IMR-90 (cell line): ENCODE results near the gene TERB1. TPM values are rescaled to one million over a fixed set of nuclear protein-coding genes. Genes with fewer than 3 reads are reported as not detected.

Experiments
- ATAC-seq: fragments of 200-7000 bp; cut with Tn5 transposase; 2 replicates; pipeline ENCODE4 v1.9.1; 2020; ENCODE audit warnings: low read depth, mild to moderate bottlenecking, moderate library complexity
- BruUV-seq: library from RNA; stranded (reverse); fragments of 400-500 nt; replicated peaks from 2 replicates; lab custom pipeline; 2021; lab: Mats Ljungman, UMichigan
- CTCF ChIA-PET: fragments of 300-600 bp; formaldehyde crosslinking; extraction: SDS; loops from one replicate; lab custom pipeline; 2021; ENCODE audit warnings: antibody characterized with exemption; lab: Yijun Ruan, JAX
- POLR2A ChIA-PET: fragments of 300-600 bp; sonication (Branson Sonifier 250); formaldehyde crosslinking; loops from one replicate; lab custom pipeline; 2022; ENCODE audit warnings: antibody characterized with exemption; ENCODE audit not compliant: unreplicated experiment; lab: Charles Lee
- DNase-seq: peaks from one replicate; pipeline ENCODE4 v3.0.0; 2013
- H2AFZ ChIP-seq: replicated peaks from 2 replicates; pipeline ENCODE3; 2013; ENCODE audit warnings: low read length, mild to moderate bottlenecking; ENCODE audit not compliant: poor library complexity
- H2AK5ac ChIP-seq: 2 replicates; pipeline ENCODE4 v1.6.1; 2013; ENCODE audit warnings: low read depth, low read length, inconsistent platforms
- H2AK9ac ChIP-seq: replicated peaks from 2 replicates; pipeline ENCODE3; 2013; ENCODE audit warnings: mild to moderate bottlenecking, low read depth, low read length, moderate library complexity; ENCODE audit not compliant: poor library complexity
- H2BK120ac ChIP-seq: 2 replicates; pipeline ENCODE4 v1.6.1; 2013; ENCODE audit warnings: low read depth, low read length, inconsistent platforms
- H2BK15ac ChIP-seq: 3 replicates; pipeline ENCODE4 v1.6.1; 2013; ENCODE audit warnings: low read depth, low read length, inconsistent platforms
- H2BK20ac ChIP-seq: 2 replicates; pipeline ENCODE4 v1.6.1; 2013; ENCODE audit warnings: low read depth, mild to moderate bottlenecking, inconsistent platforms, low read length, moderate library complexity
- H2BK5ac ChIP-seq: 2 replicates; pipeline ENCODE4 v1.6.1; 2013; ENCODE audit warnings: mild to moderate bottlenecking, low read depth, low read length, inconsistent platforms; ENCODE audit not compliant: poor library complexity, severe bottlenecking
- H3K14ac ChIP-seq: replicated peaks from 2 replicates; pipeline ENCODE4 v1.6.1; 2013; ENCODE audit warnings: low read depth, low read length, inconsistent platforms
- H3K18ac ChIP-seq: 2 replicates; pipeline ENCODE4 v1.6.1; 2013; ENCODE audit warnings: low read depth, low read length, control low read depth
- H3K23ac ChIP-seq: 2 replicates; pipeline ENCODE4 v1.6.1; 2013; ENCODE audit warnings: low read depth, low read length, inconsistent platforms
- H3K27ac ChIP-seq: 2 replicates; pipeline ENCODE4 v1.5.1; 2013; ENCODE audit warnings: mild to moderate bottlenecking, control low read depth, low read length; ENCODE audit not compliant: insufficient read depth
- H3K27me3 ChIP-seq: 2 replicates; pipeline ENCODE4 v1.6.1; 2013; ENCODE audit warnings: low read length; ENCODE audit not compliant: control insufficient read depth, insufficient read depth
- H3K36me3 ChIP-seq: 2 replicates; pipeline ENCODE4 v1.6.1; 2013; ENCODE audit warnings: low read length, mixed read lengths; ENCODE audit not compliant: control insufficient read depth, insufficient read depth
- H3K4ac ChIP-seq: 2 replicates; pipeline ENCODE4 v1.6.1; 2013; ENCODE audit warnings: low read depth, low read length, inconsistent platforms
- H3K4me1 ChIP-seq: 2 replicates; pipeline ENCODE4 v1.6.1; 2013; ENCODE audit warnings: low read length, mixed read lengths; ENCODE audit not compliant: control insufficient read depth, insufficient read depth
- H3K4me2 ChIP-seq: 2 replicates; pipeline ENCODE4 v1.6.1; 2013; ENCODE audit warnings: low read depth, mild to moderate bottlenecking, control low read depth, low read length, moderate library complexity
- H3K4me3 ChIP-seq: 2 replicates; pipeline ENCODE4 v1.5.1; 2013; ENCODE audit warnings: low read depth, mild to moderate bottlenecking, control low read depth, low read length, moderate library complexity; ENCODE audit not compliant: insufficient read depth
- H3K56ac ChIP-seq: 2 replicates; pipeline ENCODE4 v1.6.1; 2013; ENCODE audit warnings: low read length, inconsistent platforms; ENCODE audit not compliant: insufficient read depth; ENCODE audit errors: extremely low read depth
- H3K79me1 ChIP-seq, 2 experiments: 2 replicates each; pipeline ENCODE4 v1.6.1; 2013; ENCODE audit warnings: low read length in 2 of 2, inconsistent platforms in 1 of 2, low read depth in 1 of 2
- H3K9ac ChIP-seq: 2 replicates; pipeline ENCODE4 v1.6.1; 2013; ENCODE audit warnings: low read depth, low read length, control low read depth
- H3K9me1 ChIP-seq: 2 replicates; pipeline ENCODE4 v1.6.1; 2013; ENCODE audit warnings: low read length, inconsistent platforms; ENCODE audit not compliant: insufficient read depth
- H3K9me3 ChIP-seq: 2 replicates; pipeline ENCODE4 v1.6.1; 2013; ENCODE audit warnings: low read length; ENCODE audit not compliant: control insufficient read depth, insufficient read depth
- H4K20me1 ChIP-seq: 2 replicates; pipeline ENCODE4 v1.6.1; 2013; ENCODE audit warnings: low read length, inconsistent platforms; ENCODE audit not compliant: insufficient read depth
- H4K5ac ChIP-seq: 2 replicates; pipeline ENCODE4 v1.6.1; 2013; ENCODE audit warnings: mild to moderate bottlenecking, low read depth, low read length, control low read depth
- H4K8ac ChIP-seq, 2 experiments: 2 replicates each; pipeline ENCODE4 v1.6.1; 2013; ENCODE audit warnings: low read depth in 2 of 2, low read length in 2 of 2, control low read depth in 1 of 2, inconsistent platforms in 1 of 2
- H4K91ac ChIP-seq: 2 replicates; pipeline ENCODE4 v1.6.1; 2013; ENCODE audit warnings: low read depth, low read length, inconsistent platforms; ENCODE audit not compliant: insufficient read depth
- BHLHE40 ChIP-seq: fragments of 150-350 bp; IDR thresholded peaks from 2 replicates; pipeline ENCODE4 v1.6.1; 2016; ENCODE audit warnings: mild to moderate bottlenecking, low read depth, low read length
- CEBPB ChIP-seq: IDR thresholded peaks from 2 replicates; pipeline ENCODE4 v1.6.1; 2012; ENCODE audit warnings: low read depth, low read length, improper control_type of control experiment
- ELK1 ChIP-seq: fragments of 150-350 bp; IDR thresholded peaks from 2 replicates; pipeline ENCODE4 v1.6.1; 2016; ENCODE audit warnings: low read depth, mild to moderate bottlenecking, low read length, moderate library complexity, borderline replicate concordance
- FOS ChIP-seq: fragments of 150-350 bp; IDR thresholded peaks from 2 replicates; pipeline ENCODE4 v1.6.1; 2016; ENCODE audit warnings: low read depth, low read length
- MAFK ChIP-seq: IDR thresholded peaks from 2 replicates; pipeline ENCODE4 v1.6.1; 2012; ENCODE audit warnings: low read depth, low read length, improper control_type of control experiment
- MAZ ChIP-seq: IDR thresholded peaks from 2 replicates; pipeline ENCODE4 v1.6.1; 2012; ENCODE audit warnings: low read depth, mild to moderate bottlenecking, low read length, improper control_type of control experiment, moderate library complexity, borderline replicate concordance
- MXI1 ChIP-seq: IDR thresholded peaks from 2 replicates; pipeline ENCODE4 v1.6.1; 2012; ENCODE audit warnings: low read depth, mild to moderate bottlenecking, low read length, moderate library complexity, borderline replicate concordance
- NFE2L2 ChIP-seq: fragments of 150-350 bp; IDR thresholded peaks from 2 replicates; pipeline ENCODE4 v1.6.1; 2016; ENCODE audit warnings: low read depth, mild to moderate bottlenecking, low read length
- RAD21 ChIP-seq: IDR thresholded peaks from 2 replicates; pipeline ENCODE4 v1.6.1; 2012; ENCODE audit warnings: low read length, improper control_type of control experiment
- RCOR1 ChIP-seq: IDR thresholded peaks from 2 replicates; pipeline ENCODE4 v1.6.1; 2012; ENCODE audit warnings: mild to moderate bottlenecking, low read length, improper control_type of control experiment; ENCODE audit not compliant: insufficient replicate concordance
- RFX5 ChIP-seq: IDR thresholded peaks from 2 replicates; pipeline ENCODE4 v1.8.0; 2012; ENCODE audit warnings: low read depth, mild to moderate bottlenecking, low read length, moderate library complexity
- SMC3 ChIP-seq: fragments of 150-350 bp; IDR thresholded peaks from 2 replicates; pipeline ENCODE4 v1.6.1; 2016; ENCODE audit warnings: low read depth, mild to moderate bottlenecking, antibody characterized with exemption, low read length, moderate library complexity
- WGBS, 2 experiments: methylation state at CpG; one replicate each; pipeline versions ENCODE4 v1.1.5 to v1.1.7; 2013; ENCODE audit warnings: missing lambda C conversion rate in 2 of 2; ENCODE audit not compliant: insufficient read length in 1 of 2; ENCODE audit errors: extremely low coverage in 2 of 2; 5-methylcytosine and 5-hydroxymethylcytosine counted together
- dilution Hi-C: fragments of 300-500 bp; cut with HindIII; formaldehyde crosslinking; loops from one replicate; pipeline ENCODE4 v1.14.3; 2018; ENCODE audit warnings: low sequenced_read_pairs; ENCODE audit not compliant: unreplicated experiment
- in situ Hi-C: fragments of 300-500 bp; cut with MboI; formaldehyde crosslinking; loops from 3 replicates; pipeline ENCODE4 v1.14.3; 2019; ENCODE audit warnings: low sequenced_read_pairs, inconsistent platforms, mixed read lengths
- intact Hi-C: fragments of 100-400 bp; cut with micrococcal nuclease; formaldehyde crosslinking; loops from 2 replicates; pipeline ENCODE4 v1.10.0; 2022
- polyA plus RNA-seq, 3 experiments: library from polyadenylated mRNA; depleted of rRNA; stranded (reverse); fragments of >200 nt; gene quantifications; 2 replicates each; pipeline ENCODE4 v1.2.3, GENCODE V29; 2012; ENCODE audit warnings: low replicate concordance in 1 of 3
- total RNA-seq: library from RNA; depleted of rRNA; stranded (reverse); fragments of >200 nt; gene quantifications from 2 replicates; pipeline ENCODE4 v1.2.3, GENCODE V29; 2012
- TF ChIP-seq, protein P1 (sequence below): conservative IDR thresholded peaks from 2 replicates; pipeline ENCODE4 v1.5.1; 2012; ENCODE audit warnings: mild to moderate bottlenecking, low read depth, low read length, improper control_type of control experiment

The TERB1 gene
- total and polyA plus RNA-seq, 2 of the 4 experiments (the other 2 are of a cell fraction): not detected

DNA sequence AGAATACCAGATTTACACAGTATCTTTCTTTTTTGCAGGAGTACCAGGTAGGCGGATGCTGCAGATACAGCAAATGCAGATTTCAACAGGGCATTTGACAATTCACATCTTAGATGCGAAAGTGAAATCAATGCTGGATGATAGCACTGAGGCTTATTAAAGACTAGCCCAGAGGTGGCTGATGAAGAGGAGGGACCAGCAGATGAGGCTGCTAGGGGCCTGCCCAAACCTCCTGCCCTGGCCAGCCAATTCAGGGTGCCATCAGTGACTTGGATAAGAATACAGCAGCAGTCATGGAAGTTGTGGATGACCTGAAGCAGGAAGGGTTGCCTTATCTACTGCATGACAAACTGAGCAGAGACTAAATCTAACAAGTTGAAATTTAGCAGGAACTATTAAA lies 48.4 kb downstream of the TERB1 start:
- H3K14ac ChIP-seq: no peak overlapping the region
- H2BK120ac ChIP-seq: no peak overlapping the region
- no peak overlapping the region for H2AK5ac ChIP-seq
- no peak overlapping the region for H4K8ac ChIP-seq
- no peak overlapping the region for H3K18ac ChIP-seq
- no peak overlapping the region for H2BK20ac ChIP-seq
- no peak for ATAC-seq
- H3K4me3 ChIP-seq: no peak overlapping the region
- H3K4me2 ChIP-seq: no peak overlapping the region
- intact Hi-C loops (loop anchor here (5.0 kb wide), 1 partner anchor 114 kb away; no protein-coding TSS in a partner anchor), in situ Hi-C loops (no loop called here), dilution Hi-C loops (no loop called here)
- H3K9ac ChIP-seq: no peak overlapping the region
- 100% methylated on average over 2 of the region's 2 CpGs; no CpG with 5 or more reads in 1 of the 2 experiments for WGBS, 2 experiments
- H3K27ac ChIP-seq: no peak overlapping the region
- H3K4ac ChIP-seq: no peak overlapping the region
- H3K9me1 ChIP-seq: peaks cover 2% of the 10 kb centered on the region; the same call in 1 of the 2 replicates
- no peak for DNase-seq
- H4K5ac ChIP-seq: no peak overlapping the region
- H3K23ac ChIP-seq: no peak overlapping the region
- H2AK9ac ChIP-seq: no peak overlapping the region
- H2BK15ac ChIP-seq: no peak overlapping the region
- no peak overlapping the region for H3K56ac ChIP-seq
- H3K27me3 ChIP-seq: peaks cover 9% of the 10 kb centered on the region
- H2BK5ac ChIP-seq: no peak overlapping the region
- H4K20me1 ChIP-seq: peaks cover 30% of the 10 kb centered on the region
- no peak overlapping the region for H4K91ac ChIP-seq
- H3K4me1 ChIP-seq: peaks cover 4% of the 10 kb centered on the region
- ChIA-PET POLR2A (no interaction called here), CTCF (interaction anchor here (1.7 to 2.2 kb wide), 2 partner anchors 13 to 78 kb away, joined by 4 to 7 read pairs; partner anchors contain the start of gene NAE1)
- no peaks in the 10 kb centered on the region for H3K9me3 ChIP-seq
- H3K79me1 ChIP-seq: peaks cover 16 to 29% of the 10 kb centered on the region in 2 experiments
- TF ChIP-seq MXI1 (no peak), BHLHE40 (no peak), MAZ (no peak), NFE2L2 (no peak), RAD21 (no peak), MAFK (no peak), FOS (no peak), SMC3 (no peak), RFX5 (no peak), ELK1 (no peak), CEBPB (no peak), RCOR1 (no peak)
- TF ChIP-seq, protein P1, sequence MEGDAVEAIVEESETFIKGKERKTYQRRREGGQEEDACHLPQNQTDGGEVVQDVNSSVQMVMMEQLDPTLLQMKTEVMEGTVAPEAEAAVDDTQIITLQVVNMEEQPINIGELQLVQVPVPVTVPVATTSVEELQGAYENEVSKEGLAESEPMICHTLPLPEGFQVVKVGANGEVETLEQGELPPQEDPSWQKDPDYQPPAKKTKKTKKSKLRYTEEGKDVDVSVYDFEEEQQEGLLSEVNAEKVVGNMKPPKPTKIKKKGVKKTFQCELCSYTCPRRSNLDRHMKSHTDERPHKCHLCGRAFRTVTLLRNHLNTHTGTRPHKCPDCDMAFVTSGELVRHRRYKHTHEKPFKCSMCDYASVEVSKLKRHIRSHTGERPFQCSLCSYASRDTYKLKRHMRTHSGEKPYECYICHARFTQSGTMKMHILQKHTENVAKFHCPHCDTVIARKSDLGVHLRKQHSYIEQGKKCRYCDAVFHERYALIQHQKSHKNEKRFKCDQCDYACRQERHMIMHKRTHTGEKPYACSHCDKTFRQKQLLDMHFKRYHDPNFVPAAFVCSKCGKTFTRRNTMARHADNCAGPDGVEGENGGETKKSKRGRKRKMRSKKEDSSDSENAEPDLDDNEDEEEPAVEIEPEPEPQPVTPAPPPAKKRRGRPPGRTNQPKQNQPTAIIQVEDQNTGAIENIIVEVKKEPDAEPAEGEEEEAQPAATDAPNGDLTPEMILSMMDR: no peak
- H3K36me3 ChIP-seq: peaks cover 12% of the 10 kb centered on the region
- no peak overlapping the region for H2AFZ ChIP-seq
- BruUV-seq: no TSS peak
